Stimulated activated memory B cell treated with anti-CD40 and anti-IgM and Interleukin-4, amounts not matched to agents 10 μg/mL and 1 μg/mL and 100 μg/mL, for 72 hours (primary cell): ENCODE results near the gene DAZAP2.
A peak's percentile ranks its signal among the peaks of the same experiment; 100 is the strongest.
"Not testable (repeated sequence)": the region's sequence is repeated elsewhere in the genome, so short reads cannot be mapped to it uniquely, and the experiment has no call there.

Source experiments
- ATAC-seq: fragments of 150-1000 bp; cut with Tn5 transposase; 2 replicates; pipeline ENCODE4 v1.10.0; 2021
- H3K27ac Mint-ChIP-seq: one replicate; pipeline ENCODE4 v1.8.0; 2022; ENCODE audit warnings: mild to moderate bottlenecking, mixed read lengths
- H3K27me3 Mint-ChIP-seq: one replicate; pipeline ENCODE4 v1.8.0; 2022; ENCODE audit warnings: mixed read lengths
- H3K36me3 Mint-ChIP-seq: one replicate; pipeline ENCODE4 v1.8.0; 2022; ENCODE audit warnings: mixed read lengths
- H3K4me1 Mint-ChIP-seq: one replicate; pipeline ENCODE4 v1.8.0; 2022; ENCODE audit warnings: mixed read lengths
- H3K4me3 Mint-ChIP-seq: one replicate; pipeline ENCODE4 v1.8.0; 2022; ENCODE audit warnings: mild to moderate bottlenecking, moderate library complexity, mixed read lengths
- H3K9me3 Mint-ChIP-seq: one replicate; pipeline ENCODE4 v1.8.0; 2022; ENCODE audit warnings: mixed read lengths

DAZAP2 gene

GRCh38 chr12:51262758-51263177 is 24.1 kb downstream of the DAZAP2 start:
- no peak overlapping the region for H3K4me3 Mint-ChIP-seq
- no peak overlapping the region for H3K27ac Mint-ChIP-seq
- H3K9me3 Mint-ChIP-seq, result peaks cover 3% of the 10 kb centered on the region
- peaks cover 6% of the 10 kb centered on the region for H3K36me3 Mint-ChIP-seq
- ATAC-seq, result no peak
- H3K4me1 Mint-ChIP-seq, result peaks cover 18% of the 10 kb centered on the region
- H3K27me3 Mint-ChIP-seq, result no peaks in the 10 kb centered on the region

- no peak overlapping the region for H3K4me3 Mint-ChIP-seq
- no peak for ATAC-seq
- H3K9me3 Mint-ChIP-seq, result peaks cover 3% of the 10 kb centered on the region
- H3K27me3 Mint-ChIP-seq, result no peaks in the 10 kb centered on the region
- peaks cover 18% of the 10 kb centered on the region for H3K4me1 Mint-ChIP-seq
- peaks cover 6% of the 10 kb centered on the region for H3K36me3 Mint-ChIP-seq
- H3K27ac Mint-ChIP-seq, result no peak overlapping the region
These were observed 24.7 kb downstream of the DAZAP2 start for GRCh38 chr12:51263341-51263740.

- no peak for ATAC-seq
- Mint-ChIP-seq H3K4me1 (peaks cover 27% of the 10 kb centered on the region), H3K9me3 (peaks cover 3% of the 10 kb centered on the region), H3K36me3 (peaks cover 6% of the 10 kb centered on the region), H3K27ac (no peak overlapping the region), H3K4me3 (no peak overlapping the region), H3K27me3 (no peaks in the 10 kb centered on the region)
These were observed 25.7 kb downstream of the DAZAP2 start for GRCh38 chr12:51264297-51264696.

GRCh38 chr12:51265024-51265423 is 26.4 kb downstream of the DAZAP2 start:
- Mint-ChIP-seq H3K4me3 (no peak overlapping the region), H3K27ac (no peak overlapping the region), H3K4me1 (peaks cover 30% of the 10 kb centered on the region)

GRCh38 chr12:51269174-51270066 is 30.8 kb downstream of the DAZAP2 start:
- Mint-ChIP-seq H3K9me3 (peaks cover 3% of the 10 kb centered on the region), H3K36me3 (peaks cover 6% of the 10 kb centered on the region), H3K4me1 (peaks cover 37% of the 10 kb centered on the region), H3K27me3 (no peaks in the 10 kb centered on the region), H3K27ac (peak overlapping the region; percentile 76), H3K4me3 (peak overlapping the region; percentile 78)
- peak; percentile 76 for ATAC-seq

More at GRCh38 chr12:51265024-51265423, 26.4 kb downstream of the DAZAP2 start:
- H3K27me3 Mint-ChIP-seq, result no peaks in the 10 kb centered on the region
- peak; percentile 43 for ATAC-seq
- peaks cover 6% of the 10 kb centered on the region for H3K36me3 Mint-ChIP-seq
- H3K9me3 Mint-ChIP-seq, result peaks cover 3% of the 10 kb centered on the region

- Mint-ChIP-seq H3K9me3 (peaks cover 3% of the 10 kb centered on the region), H3K4me3 (peak within 1 kb of the TSS; percentile 90), H3K36me3 (peaks cover 5% of the 10 kb centered on the region), H3K27me3 (no peaks in the 10 kb centered on the region), H3K4me1 (peaks cover 30% of the 10 kb centered on the region), H3K27ac (peak within 1 kb of the TSS; percentile 79)
- ATAC-seq, result peak; percentile 89
These were observed 31.7 kb downstream of the DAZAP2 start, which contains the start of gene SMAGP for GRCh38 chr12:51270067-51270950. Gene SMAGP, minus strand, starts transcription at chr12:51270415. Its CDS starts 1,137 bp downstream, at chr12:51269278.

- no peaks in the 10 kb centered on the region for H3K9me3 Mint-ChIP-seq
- no peaks in the 10 kb centered on the region for H3K36me3 Mint-ChIP-seq
- peak; percentile 2 for ATAC-seq
- peaks cover 24% of the 10 kb centered on the region for H3K4me1 Mint-ChIP-seq
- H3K4me3 Mint-ChIP-seq, result peak overlapping the region; percentile 90
- H3K27ac Mint-ChIP-seq, result peak overlapping the region; percentile 79
- no peaks in the 10 kb centered on the region for H3K27me3 Mint-ChIP-seq
These were observed 32.4 kb downstream of the DAZAP2 start for GRCh38 chr12:51270951-51271518.

- H3K4me1 Mint-ChIP-seq, result peaks cover 24% of the 10 kb centered on the region
- not testable (repeated sequence) for H3K9me3 Mint-ChIP-seq, H3K27me3 Mint-ChIP-seq, H3K4me3 Mint-ChIP-seq, H3K27ac Mint-ChIP-seq, ATAC-seq, H3K36me3 Mint-ChIP-seq
These were observed 34.2 kb downstream of the DAZAP2 start for GRCh38 chr12:51272810-51273209.

GRCh38 chr12:51275088-51275487 is 36.5 kb downstream of the DAZAP2 start:
- Mint-ChIP-seq H3K4me3 (no peak overlapping the region), H3K36me3 (no peaks in the 10 kb centered on the region), H3K27me3 (no peaks in the 10 kb centered on the region), H3K9me3 (no peaks in the 10 kb centered on the region), H3K4me1 (peaks cover 19% of the 10 kb centered on the region), H3K27ac (no peak overlapping the region)
- ATAC-seq, result no peak

- no peak overlapping the region for H3K4me3 Mint-ChIP-seq
- H3K27me3 Mint-ChIP-seq, result no peaks in the 10 kb centered on the region
- no peak overlapping the region for H3K27ac Mint-ChIP-seq
- ATAC-seq, result no peak
- peaks cover 6% of the 10 kb centered on the region for H3K36me3 Mint-ChIP-seq
- H3K4me1 Mint-ChIP-seq, result peaks cover 11% of the 10 kb centered on the region
- H3K9me3 Mint-ChIP-seq, result no peaks in the 10 kb centered on the region
These were observed 42.7 kb downstream of the DAZAP2 start for GRCh38 chr12:51281202-51281924.

GRCh38 chr12:51285843-51286242 is 47.2 kb downstream of the DAZAP2 start:
- Mint-ChIP-seq H3K27me3 (no peaks in the 10 kb centered on the region), H3K27ac (no peak overlapping the region), H3K9me3 (no peaks in the 10 kb centered on the region), H3K4me3 (no peak overlapping the region), H3K36me3 (peaks cover 17% of the 10 kb centered on the region), H3K4me1 (no peaks in the 10 kb centered on the region)
- no peak for ATAC-seq

GRCh38 chr12:51291603-51292513 is 53.2 kb downstream of the DAZAP2 start:
- H3K27me3 Mint-ChIP-seq, H3K9me3 Mint-ChIP-seq: not testable (repeated sequence)
- peaks cover 22% of the 10 kb centered on the region for H3K36me3 Mint-ChIP-seq
- peak overlapping the region; percentile 81 for H3K27ac Mint-ChIP-seq
- ATAC-seq, result peak; percentile 84
- H3K4me3 Mint-ChIP-seq, result peak overlapping the region; percentile 50
- peaks cover 23% of the 10 kb centered on the region for H3K4me1 Mint-ChIP-seq
